Measurements from ENCODE around the gene P2RX6.

DNA sequence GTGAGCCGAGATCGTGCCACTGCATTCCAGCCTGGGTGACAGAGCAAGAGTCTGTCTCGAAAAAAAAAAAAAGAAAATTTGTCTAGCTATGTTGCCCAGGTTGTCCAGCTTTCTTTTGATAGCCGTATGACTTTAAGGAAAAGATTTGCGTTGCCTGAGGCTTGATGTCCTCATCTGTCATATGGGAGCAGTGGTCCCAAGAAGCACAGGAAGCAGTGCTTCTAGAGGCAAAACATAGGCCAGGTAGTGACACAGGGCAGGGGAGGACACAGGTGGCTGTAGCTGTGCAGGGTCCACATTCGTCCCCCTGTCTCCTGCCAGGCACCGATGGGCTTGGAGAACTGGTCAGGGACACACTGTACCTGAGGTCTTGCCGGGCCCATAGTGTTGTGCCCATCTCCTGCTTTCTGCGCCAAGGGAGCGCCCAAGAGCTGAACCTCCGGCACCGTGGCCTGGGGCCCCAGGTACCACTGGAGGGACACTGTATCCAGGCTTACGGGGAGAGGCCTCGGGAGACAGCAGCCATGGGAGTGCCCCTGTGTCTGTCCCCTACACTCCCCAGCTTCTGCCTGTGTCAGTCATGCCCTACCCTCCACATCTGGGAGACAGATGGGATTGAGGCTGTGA, 32.2 kb downstream of the P2RX6 start:
- TF ChIP-seq ZNF384 (IDR thresholded peaks at IDR 0.05): no peak
- TF ChIP-seq FOXA1 (IDR thresholded peaks at IDR 0.05): no peak
- TF ChIP-seq, protein P1, sequence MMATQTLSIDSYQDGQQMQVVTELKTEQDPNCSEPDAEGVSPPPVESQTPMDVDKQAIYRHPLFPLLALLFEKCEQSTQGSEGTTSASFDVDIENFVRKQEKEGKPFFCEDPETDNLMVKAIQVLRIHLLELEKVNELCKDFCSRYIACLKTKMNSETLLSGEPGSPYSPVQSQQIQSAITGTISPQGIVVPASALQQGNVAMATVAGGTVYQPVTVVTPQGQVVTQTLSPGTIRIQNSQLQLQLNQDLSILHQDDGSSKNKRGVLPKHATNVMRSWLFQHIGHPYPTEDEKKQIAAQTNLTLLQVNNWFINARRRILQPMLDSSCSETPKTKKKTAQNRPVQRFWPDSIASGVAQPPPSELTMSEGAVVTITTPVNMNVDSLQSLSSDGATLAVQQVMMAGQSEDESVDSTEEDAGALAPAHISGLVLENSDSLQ (IDR thresholded peaks at IDR 0.05): no peak
- TF ChIP-seq LEF1 (IDR thresholded peaks at IDR 0.05; ENCODE audit: borderline replicate concordance): no peak
- TF ChIP-seq FOXK2 (IDR thresholded peaks at IDR 0.05): no peak
- TF ChIP-seq BHLHE40 (IDR thresholded peaks at IDR 0.05; ENCODE audit: borderline replicate concordance): no peak
- TF ChIP-seq L3MBTL2 (conservative IDR thresholded peaks at IDR 0.05): no peak
